K562 (cell line): ENCODE data around the gene CASD1. TPM values are rescaled to one million over a fixed set of nuclear protein-coding genes. Genes with fewer than 3 reads are reported as not detected.

Experiments
- ATAC-seq: fragments of 200-7000 bp; cut with Tn5 transposase; 3 replicates; pipeline ENCODE4 v1.9.1; 2020; ENCODE audit warnings: moderate library complexity
- BruUV-seq: library from RNA; stranded (reverse); fragments of 400-500 nt; replicated peaks from 2 replicates; lab custom pipeline; 2021; lab: Mats Ljungman, UMichigan
- CTCF ChIA-PET: fragments of 300-600 bp; formaldehyde crosslinking; extraction: SDS; loops from one replicate; lab custom pipeline; 2021; ENCODE audit warnings: low intra/inter-chr PET ratio; lab: Yijun Ruan, JAX
- POLR2A ChIA-PET: fragments of 300-600, 350-650 bp; sonication (Branson Sonifier 250); formaldehyde crosslinking; extraction: SDS; loops from one replicate; lab custom pipeline; 2021; ENCODE audit warnings: antibody characterized with exemption, inconsistent platforms; lab: Yijun Ruan, JAX
- DNase-seq, 4 experiments: peaks; one replicate each; pipeline versions ENCODE4 v3.0.0 to v3.0.0-alpha.2; 2011 to 2018; ENCODE audit warnings: low spot score in 3 of 4, mixed read lengths in 3 of 4; ENCODE audit errors: extremely low read depth in 1 of 4
- FAIRE-seq: peaks from 2 replicates; lab custom pipeline; 2011; peaks lifted over from hg19 to GRCh38; lab: Jason Lieb, UNC
- H2AFZ ChIP-seq: 2 replicates; pipeline ENCODE4 v1.6.0; 2011; ENCODE audit warnings: low read depth, low read length, control low read depth, inconsistent platforms
- H3K27ac ChIP-seq: fragments of 200-600 bp; 3 replicates; pipeline ENCODE4 v1.8.0; 2011; ENCODE audit warnings: low read depth, mild to moderate bottlenecking, control low read depth, inconsistent platforms, low read length, moderate library complexity, mixed read lengths; ENCODE audit errors: extremely low read depth
- H3K27me3 ChIP-seq, 2 experiments: fragments of 300-600 bp in 1 of 2; 2 replicates in 1 of 2; 3 replicates in 1 of 2; pipeline versions ENCODE4 v1.6.0 to v1.8.0; 2011; ENCODE audit warnings: inconsistent platforms in 2 of 2, low read length in 2 of 2, mild to moderate bottlenecking in 1 of 2, mixed read lengths in 1 of 2, moderate library complexity in 1 of 2; ENCODE audit not compliant: control insufficient read depth in 2 of 2, insufficient read depth in 2 of 2
- H3K36me3 ChIP-seq: fragments of 300-600 bp; 3 replicates; pipeline ENCODE4 v1.8.0; 2011; ENCODE audit warnings: mild to moderate bottlenecking, low read length, inconsistent platforms; ENCODE audit not compliant: control insufficient read depth, insufficient read depth
- H3K4me1 ChIP-seq, 2 experiments: fragments of 200-600 bp in 1 of 2; replicated peaks in 1 of 2; 2 replicates in 1 of 2; 3 replicates in 1 of 2; pipeline versions ENCODE4 v1.5.1 to v1.8.0; 2011; ENCODE audit warnings: inconsistent platforms in 2 of 2, low read length in 2 of 2, mild to moderate bottlenecking in 1 of 2, mixed read lengths in 1 of 2, moderate library complexity in 1 of 2; ENCODE audit not compliant: control insufficient read depth in 2 of 2, insufficient read depth in 2 of 2
- H3K4me2 ChIP-seq: 2 replicates; pipeline ENCODE4 v1.6.1; 2011; ENCODE audit warnings: low read length, control low read depth, inconsistent platforms, mixed read lengths; ENCODE audit not compliant: insufficient read depth
- H3K4me3 ChIP-seq: fragments of 200-600 bp; sonication (generic), shearing (Covaris generic); 2 replicates; pipeline ENCODE4 v1.5.1; 2016; ENCODE audit warnings: control low read depth, inconsistent platforms
- H3K79me2 ChIP-seq: fragments of 200-600 bp; 3 replicates; pipeline ENCODE4 v1.8.0; 2011; ENCODE audit warnings: low read length, inconsistent platforms; ENCODE audit not compliant: control insufficient read depth, insufficient read depth
- H3K9ac ChIP-seq, 2 experiments: 2 replicates each; pipeline versions ENCODE4 v1.6.0 to v1.6.1; 2011; ENCODE audit warnings: low read depth in 2 of 2, low read length in 2 of 2, control low read depth in 1 of 2, inconsistent platforms in 1 of 2, mild to moderate bottlenecking in 1 of 2, mixed read lengths in 1 of 2; ENCODE audit not compliant: insufficient read depth in 1 of 2
- H3K9me1 ChIP-seq: one replicate; pipeline ENCODE4 v1.6.0; 2011; ENCODE audit warnings: inconsistent platforms, mild to moderate bottlenecking, low read length, moderate library complexity; ENCODE audit not compliant: control insufficient read depth, insufficient read depth
- H3K9me3 ChIP-seq: replicated peaks from 2 replicates; pipeline ENCODE4 v1.5.1; 2011; ENCODE audit warnings: low read depth, low read length, inconsistent platforms; ENCODE audit not compliant: control insufficient read depth, insufficient read depth
- H4K20me1 ChIP-seq: replicated peaks from 2 replicates; pipeline ENCODE4 v1.6.1; 2011; ENCODE audit warnings: low read length, inconsistent platforms, mixed read lengths; ENCODE audit not compliant: control insufficient read depth, insufficient read depth
- EHMT2 ChIP-seq: fragments of 450-650 bp; IDR thresholded peaks from 2 replicates; pipeline ENCODE4 v1.6.1; 2018; ENCODE audit warnings: antibody characterized with exemption
- FOS ChIP-seq: IDR thresholded peaks from 3 replicates; pipeline ENCODE4 v1.6.1; 2011; ENCODE audit not compliant: insufficient read length; ENCODE audit errors: extremely low read depth
- GABPB2 ChIP-seq: fragments of 250-450 bp; sonication (Bioruptor Pico); conservative IDR thresholded peaks from 2 replicates; pipeline ENCODE4 v1.5.1; 2021; ENCODE audit warnings: mild to moderate bottlenecking
- HDAC3 ChIP-seq: fragments of 450-650 bp; IDR thresholded peaks from 2 replicates; pipeline ENCODE4 v1.6.1; 2018; ENCODE audit warnings: borderline replicate concordance, mild to moderate bottlenecking, moderate library complexity; ENCODE audit not compliant: partially characterized antibody
- MEIS2 ChIP-seq: fragments of 450-650 bp; IDR thresholded peaks from 2 replicates; pipeline ENCODE4 v1.6.1; 2014; ENCODE audit warnings: mild to moderate bottlenecking; ENCODE audit not compliant: partially characterized antibody
- OTX1 ChIP-seq: fragments of 450-650 bp; formaldehyde crosslinking; IDR thresholded peaks from 2 replicates; pipeline ENCODE4 v1.4.0; 2022; ENCODE audit warnings: mild to moderate bottlenecking
- PCBP2 ChIP-seq: fragments of 200-400 bp; formaldehyde crosslinking; IDR thresholded peaks from 2 replicates; pipeline ENCODE4 v1.6.1; 2018; ENCODE audit warnings: low read length, low read depth, mild to moderate bottlenecking, moderate library complexity; ENCODE audit not compliant: poor library complexity, severe bottlenecking
- PYGO2 ChIP-seq: fragments of 450-650 bp; IDR thresholded peaks from 2 replicates; pipeline ENCODE4 v1.6.1; 2016; ENCODE audit warnings: mild to moderate bottlenecking, missing genetic modification characterization, moderate library complexity, missing compliant biosample characterization
- RFX5 ChIP-seq: IDR thresholded peaks from 2 replicates; pipeline ENCODE4 v1.6.1; 2011; ENCODE audit warnings: low read depth, mild to moderate bottlenecking, improper control_type of control experiment, low read length
- ZNF311 ChIP-seq: fragments of 250-450 bp; sonication (Bioruptor Pico); IDR thresholded peaks from 2 replicates; pipeline ENCODE4 v1.4.0; 2020; ENCODE audit warnings: mild to moderate bottlenecking, moderate library complexity
- ZNF347 ChIP-seq: fragments of 450-650 bp; formaldehyde crosslinking; IDR thresholded peaks from 2 replicates; pipeline ENCODE4 v1.4.0; 2020; ENCODE audit warnings: low read depth, mild to moderate bottlenecking, moderate library complexity
- ZSCAN32 ChIP-seq: fragments of 450-650 bp; formaldehyde crosslinking; IDR thresholded peaks from 2 replicates; pipeline ENCODE4 v1.4.0; 2020; ENCODE audit warnings: mild to moderate bottlenecking, moderate library complexity
- WGBS: fragments of 100-300 bp; shearing (Covaris generic); methylation state at CpG from one replicate; pipeline ENCODE4 v1.1.6; 2016; ENCODE audit warnings: low coverage, mixed read lengths; ENCODE audit not compliant: insufficient coverage; ENCODE audit errors: missing lambda C conversion rate; 5-methylcytosine and 5-hydroxymethylcytosine counted together
- in situ Hi-C: fragments of 300-500 bp; cut with MboI; formaldehyde crosslinking; loops from 4 replicates; pipeline ENCODE4 v1.15.0; 2018; ENCODE audit warnings: inconsistent platforms, mixed read lengths
- intact Hi-C: fragments of 100-400 bp; cut with micrococcal nuclease; formaldehyde crosslinking; loops from 2 replicates; pipeline ENCODE4 v1.14.2; 2022
- polyA plus RNA-seq, 8 experiments: library from polyadenylated mRNA; depleted of rRNA in 4 of 8; stranded (reverse) in 5 of 8; unstranded in 3 of 8; fragments of >200 nt; fragmentation: Nextera tagmentation in 2 of 8; fragmentation: Illumina TruSeq in 1 of 8; extraction: Ambion mirVana in 2 of 8; extraction: Trizol in 1 of 8; gene quantifications; 2 replicates each; pipeline versions ENCODE4 v1.2.1 to v1.2.3, GENCODE V29; 2011 to 2014; ENCODE audit warnings: inconsistent platforms in 1 of 8, missing spikeins in 1 of 8
- total RNA-seq, 7 experiments: library from RNA; depleted of rRNA in 6 of 7; stranded (reverse); fragments of >200 nt in 6 of 7; fragmentation: Illumina TruSeq in 2 of 7; extraction: Trizol in 2 of 7; gene quantifications; 2 replicates each; pipeline versions ENCODE4 v1.2.1 to v1.2.3, GENCODE V29; 2011 to 2021; ENCODE audit warnings: low replicate concordance in 1 of 7
- TF ChIP-seq, protein P1 (sequence below): sonication (generic); formaldehyde crosslinking; IDR thresholded peaks from 2 replicates; pipeline ENCODE4 v1.8.0; 2022; ENCODE audit warnings: missing genetic modification reagents, mild to moderate bottlenecking, moderate library complexity, borderline replicate concordance

The CASD1 gene
- total and polyA plus RNA-seq, 9 of the 15 experiments (the other 6 are each of a cell fraction or from before 2014, with no cell fraction given), result 1.2 to 8.2 (median 4.8) TPM

DNA sequence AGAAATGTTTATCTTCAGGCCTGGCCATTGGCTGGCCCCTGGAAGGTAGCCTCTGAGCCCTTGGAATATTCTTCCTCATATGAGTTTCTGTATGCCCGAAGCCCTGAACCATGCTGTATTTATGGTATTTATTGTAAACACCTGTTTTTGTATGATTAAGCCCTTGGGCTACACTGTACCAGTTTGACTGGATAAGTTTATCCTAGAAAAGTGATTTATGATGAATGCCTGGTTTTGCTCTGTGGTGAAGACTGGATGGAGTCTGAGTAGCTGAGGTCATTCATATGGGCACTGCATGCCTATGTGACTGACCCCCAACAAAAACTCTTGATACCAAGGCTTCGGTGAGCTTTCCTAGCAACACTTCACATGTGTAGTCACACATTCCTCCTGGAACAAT, 66.7 kb downstream of the CASD1 start:
- TF ChIP-seq OTX1 (CRISPR knock-in tag) (no peak), PCBP2 (no peak), GABPB2 (CRISPR knock-in tag) (no peak), EHMT2 (no peak), ZNF311 (no peak), ZSCAN32 (CRISPR knock-in tag) (no peak), HDAC3 (no peak), PYGO2 (tag) (no peak), FOS (no peak), ZNF347 (no peak), RFX5 (no peak), MEIS2 (no peak)
- TF ChIP-seq, protein P1, sequence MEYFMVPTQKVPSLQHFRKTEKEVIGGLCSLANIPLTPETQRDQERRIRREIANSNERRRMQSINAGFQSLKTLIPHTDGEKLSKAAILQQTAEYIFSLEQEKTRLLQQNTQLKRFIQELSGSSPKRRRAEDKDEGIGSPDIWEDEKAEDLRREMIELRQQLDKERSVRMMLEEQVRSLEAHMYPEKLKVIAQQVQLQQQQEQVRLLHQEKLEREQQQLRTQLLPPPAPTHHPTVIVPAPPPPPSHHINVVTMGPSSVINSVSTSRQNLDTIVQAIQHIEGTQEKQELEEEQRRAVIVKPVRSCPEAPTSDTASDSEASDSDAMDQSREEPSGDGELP (CRISPR knock-in tag), result no peak
- CTCF ChIA-PET, result no interaction called here
- no peak for FAIRE-seq

More for the DNA sequence above, 66.7 kb downstream of the CASD1 start:
- intact Hi-C loops, result no loop called here
- H3K9me1 ChIP-seq, result no peaks in the 10 kb centered on the region
- DNase-seq, result no peak
- no peaks in the 10 kb centered on the region for H3K36me3 ChIP-seq
- H3K79me2 ChIP-seq, result no peaks in the 10 kb centered on the region
- H3K4me2 ChIP-seq, result no peak overlapping the region
- no peaks in the 10 kb centered on the region for H3K27me3 ChIP-seq
- no peak for ATAC-seq
- no peaks in the 10 kb centered on the region for H3K4me1 ChIP-seq
- no peaks in the 10 kb centered on the region for H4K20me1 ChIP-seq
- no peak overlapping the region for H3K4me3 ChIP-seq
- H2AFZ ChIP-seq, result no peak overlapping the region
- in situ Hi-C loops, result no loop called here
- 0% methylated on average over 2 of the region's 2 CpGs for WGBS
- no peaks in the 10 kb centered on the region for H3K9me3 ChIP-seq
- POLR2A ChIA-PET, result interaction anchor here (0.6 kb wide), 1 partner anchor 446 kb away, joined by 3 read pairs; no protein-coding TSS in a partner anchor
- no TSS peak for BruUV-seq
- H3K27ac ChIP-seq, result no peak overlapping the region
- H3K9ac ChIP-seq, result no peak overlapping the region
